ENCODE data around the gene CELF2.

- no peak for TF ChIP-seq POLR2A (IDR thresholded peaks at IDR 0.05)
- no peak for TF ChIP-seq POLR2AphosphoS5 (IDR thresholded peaks at IDR 0.05)
- TF ChIP-seq CTCF (IDR thresholded peaks at IDR 0.05): no peak
Observed at GRCh38 chr10:11191678-11192077, 174.0 kb downstream of the CELF2 start.
